K562 (cell line): ENCODE results near the gene GORASP1. TPM values are rescaled to one million over a fixed set of nuclear protein-coding genes. Genes with fewer than 3 reads are reported as not detected.

Experiments
- MEF2D ChIP-seq: conservative IDR thresholded peaks from 2 replicates; pipeline ENCODE4 v1.6.1; 2016; ENCODE audit warnings: low read depth, missing genetic modification characterization, missing compliant biosample characterization
- MTA1 ChIP-seq: fragments of 450-650 bp; IDR thresholded peaks from 2 replicates; pipeline ENCODE4 v1.6.1; 2017; ENCODE audit warnings: borderline replicate concordance
- MXI1 ChIP-seq: IDR thresholded peaks from 2 replicates; pipeline ENCODE4 v1.6.1; 2011; ENCODE audit warnings: low read depth, mild to moderate bottlenecking, improper control_type of control experiment, low read length
- ZNF239 ChIP-seq: fragments of 250-450 bp; sonication (Bioruptor Pico); IDR thresholded peaks from 2 replicates; pipeline ENCODE4 v1.4.0; 2020; ENCODE audit warnings: mild to moderate bottlenecking
- polyA plus RNA-seq, 8 experiments: library from polyadenylated mRNA; depleted of rRNA in 4 of 8; stranded (reverse) in 5 of 8; unstranded in 3 of 8; fragments of >200 nt; fragmentation: Nextera tagmentation in 2 of 8; fragmentation: Illumina TruSeq in 1 of 8; extraction: Ambion mirVana in 2 of 8; extraction: Trizol in 1 of 8; gene quantifications; 2 replicates each; pipeline versions ENCODE4 v1.2.1 to v1.2.3, GENCODE V29; 2011 to 2014; ENCODE audit warnings: inconsistent platforms in 1 of 8, missing spikeins in 1 of 8
- total RNA-seq, 7 experiments: library from RNA; depleted of rRNA in 6 of 7; stranded (reverse); fragments of >200 nt in 6 of 7; fragmentation: Illumina TruSeq in 2 of 7; extraction: Trizol in 2 of 7; gene quantifications; 2 replicates each; pipeline versions ENCODE4 v1.2.1 to v1.2.3, GENCODE V29; 2011 to 2021; ENCODE audit warnings: low replicate concordance in 1 of 7
- TF ChIP-seq, protein P1 (sequence below): sonication (generic); formaldehyde crosslinking; IDR thresholded peaks from 2 replicates; pipeline ENCODE4 v1.8.1; 2023; ENCODE audit warnings: missing genetic modification reagents, mild to moderate bottlenecking, borderline replicate concordance

GORASP1 gene
- total and polyA plus RNA-seq, 9 of the 15 experiments (the other 6 are each of a cell fraction or from before 2014, with no cell fraction given): 8.4 to 87.9 (median 67.6) TPM

DNA sequence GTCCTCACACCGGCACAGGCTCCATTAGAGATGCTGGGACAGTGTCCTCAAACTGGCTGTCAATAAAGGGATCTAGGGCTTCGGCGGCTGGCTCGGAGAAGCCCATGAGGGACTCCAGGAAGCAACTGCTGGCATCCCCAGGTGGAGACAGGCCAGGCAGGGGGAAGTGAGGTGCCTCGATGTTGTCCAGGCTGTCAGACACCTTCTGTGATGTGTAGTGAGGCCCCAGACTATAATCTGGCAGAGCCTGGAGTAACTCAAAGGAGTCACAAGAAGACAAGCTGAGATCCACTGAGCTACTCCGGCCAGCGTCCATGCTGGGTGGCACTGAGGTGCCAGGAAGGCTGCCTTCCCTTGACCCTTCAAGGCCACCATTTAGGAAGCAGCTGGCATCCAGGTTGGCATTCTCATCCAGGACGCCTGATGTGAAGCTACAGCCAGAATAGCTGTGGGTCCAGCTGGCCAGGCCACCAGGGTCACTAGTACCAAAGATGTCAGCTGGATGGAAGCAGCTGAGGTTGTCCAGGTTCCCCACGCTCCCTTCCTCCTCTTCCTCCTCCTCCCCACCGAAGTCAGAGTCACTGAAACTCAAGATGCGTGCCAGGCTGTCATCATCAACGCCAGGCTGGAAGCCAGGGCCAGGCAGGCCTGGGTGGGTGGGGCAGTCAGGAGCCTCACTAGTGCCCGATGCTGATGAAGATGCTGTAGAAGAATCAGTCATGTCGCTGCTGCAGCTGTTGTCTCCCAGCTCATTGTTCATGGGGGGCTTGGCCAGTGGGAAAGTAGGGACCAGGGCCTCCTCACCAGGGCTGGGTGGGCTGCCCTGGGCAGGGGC lies 35.8 kb upstream of the GORASP1 start (continued):
- TF ChIP-seq MXI1 (no peak), MEF2D (tag) (no peak), ZNF239 (no peak), MTA1 (no peak)
- TF ChIP-seq, protein P1, sequence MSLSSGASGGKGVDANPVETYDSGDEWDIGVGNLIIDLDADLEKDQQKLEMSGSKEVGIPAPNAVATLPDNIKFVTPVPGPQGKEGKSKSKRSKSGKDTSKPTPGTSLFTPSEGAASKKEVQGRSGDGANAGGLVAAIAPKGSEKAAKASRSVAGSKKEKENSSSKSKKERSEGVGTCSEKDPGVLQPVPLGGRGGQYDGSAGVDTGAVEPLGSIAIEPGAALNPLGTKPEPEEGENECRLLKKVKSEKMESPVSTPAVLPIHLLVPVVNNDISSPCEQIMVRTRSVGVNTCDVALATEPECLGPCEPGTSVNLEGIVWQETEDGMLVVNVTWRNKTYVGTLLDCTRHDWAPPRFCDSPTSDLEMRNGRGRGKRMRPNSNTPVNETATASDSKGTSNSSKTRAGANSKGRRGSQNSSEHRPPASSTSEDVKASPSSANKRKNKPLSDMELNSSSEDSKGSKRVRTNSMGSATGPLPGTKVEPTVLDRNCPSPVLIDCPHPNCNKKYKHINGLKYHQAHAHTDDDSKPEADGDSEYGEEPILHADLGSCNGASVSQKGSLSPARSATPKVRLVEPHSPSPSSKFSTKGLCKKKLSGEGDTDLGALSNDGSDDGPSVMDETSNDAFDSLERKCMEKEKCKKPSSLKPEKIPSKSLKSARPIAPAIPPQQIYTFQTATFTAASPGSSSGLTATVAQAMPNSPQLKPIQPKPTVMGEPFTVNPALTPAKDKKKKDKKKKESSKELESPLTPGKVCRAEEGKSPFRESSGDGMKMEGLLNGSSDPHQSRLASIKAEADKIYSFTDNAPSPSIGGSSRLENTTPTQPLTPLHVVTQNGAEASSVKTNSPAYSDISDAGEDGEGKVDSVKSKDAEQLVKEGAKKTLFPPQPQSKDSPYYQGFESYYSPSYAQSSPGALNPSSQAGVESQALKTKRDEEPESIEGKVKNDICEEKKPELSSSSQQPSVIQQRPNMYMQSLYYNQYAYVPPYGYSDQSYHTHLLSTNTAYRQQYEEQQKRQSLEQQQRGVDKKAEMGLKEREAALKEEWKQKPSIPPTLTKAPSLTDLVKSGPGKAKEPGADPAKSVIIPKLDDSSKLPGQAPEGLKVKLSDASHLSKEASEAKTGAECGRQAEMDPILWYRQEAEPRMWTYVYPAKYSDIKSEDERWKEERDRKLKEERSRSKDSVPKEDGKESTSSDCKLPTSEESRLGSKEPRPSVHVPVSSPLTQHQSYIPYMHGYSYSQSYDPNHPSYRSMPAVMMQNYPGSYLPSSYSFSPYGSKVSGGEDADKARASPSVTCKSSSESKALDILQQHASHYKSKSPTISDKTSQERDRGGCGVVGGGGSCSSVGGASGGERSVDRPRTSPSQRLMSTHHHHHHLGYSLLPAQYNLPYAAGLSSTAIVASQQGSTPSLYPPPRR (CRISPR knock-in tag): no peak
